ENCODE results near the gene DNLZ. TPM values are rescaled to one million over a fixed set of nuclear protein-coding genes. Genes with fewer than 3 reads are reported as not detected.
"Not testable (repeated sequence)": the region's sequence is repeated elsewhere in the genome, so short reads cannot be mapped to it uniquely, and the experiment has no call there.

DNLZ gene
- total and polyA plus RNA-seq, 2 donors (not counting 1 experiment from before 2014, with no cell fraction given) = 23.0 to 42.0 TPM

DNA sequence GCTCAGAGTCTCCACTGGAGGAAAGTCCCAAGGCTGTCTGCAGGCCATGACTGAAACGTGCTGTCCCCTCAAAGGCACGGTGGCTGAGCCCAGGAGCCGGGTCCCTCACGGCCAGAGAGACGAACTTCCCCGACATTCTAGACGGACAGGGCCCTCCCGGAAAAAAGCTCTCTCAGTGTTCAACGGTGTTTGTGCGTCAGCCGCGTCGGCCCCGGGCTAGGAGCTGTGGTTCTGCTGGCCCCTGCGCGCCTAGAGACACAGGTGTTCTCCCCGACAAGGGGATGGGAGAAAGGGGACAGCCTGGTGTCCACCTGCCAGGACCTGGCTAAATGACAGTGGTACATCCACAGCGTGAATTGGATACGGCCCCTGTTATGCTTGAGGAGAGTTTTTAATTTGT is 42.0 kb downstream of the DNLZ start:
- no peak overlapping the region for H2AFZ ChIP-seq (ENCODE audit: insufficient read depth, low read depth, low read length, poor library complexity, severe bottlenecking)
- H3K27me3 ChIP-seq (replicated peaks in 1 of 4; ENCODE audit: control extremely low read depth in 1 of 4, control insufficient read depth in 3 of 4, insufficient read depth in 4 of 4, low read length in 3 of 4) = peaks cover 0 to 19% (median 5%) of the 10 kb centered on the region in 4 experiments
- peaks cover 0 to 3% (median 0%) of the 10 kb centered on the region in 3 donors for H3K9me3 ChIP-seq (ENCODE audit: control extremely low read depth in 1 of 3, control insufficient read depth in 2 of 3, insufficient read depth in 1 of 3, low read length in 2 of 3)
- 92% methylated on average over 17 of the region's 19 CpGs for WGBS (ENCODE audit: insufficient coverage)
- ATAC-seq (ENCODE audit: low read depth) (no peak), DNase-seq (no peak)
- H3K4me2 ChIP-seq (replicated peaks; ENCODE audit: low read depth, low read length, poor library complexity, severe bottlenecking) = no peak overlapping the region
- H3K9me3 Mint-ChIP-seq (ENCODE audit: insufficient read depth) = no peaks in the 10 kb centered on the region
- no peak overlapping the region for H3K9ac ChIP-seq (ENCODE audit: low read length)
- no peak overlapping the region for H3K4me3 ChIP-seq (ENCODE audit: control extremely low read depth in 1 of 5, extremely low read depth in 1 of 5, insufficient read depth in 1 of 5, low read depth in 2 of 5, low read length in 4 of 5)
- peaks cover 9% of the 10 kb centered on the region for H3K27me3 Mint-ChIP-seq
- no peaks in the 10 kb centered on the region for H3K36me3 ChIP-seq (replicated peaks in 1 of 2; ENCODE audit: control extremely low read depth in 1 of 2, control insufficient read depth in 1 of 2, extremely low read depth in 1 of 2, insufficient read depth in 2 of 2, low read length in 1 of 2)
- no peak for TF ChIP-seq EZH2 (IDR thresholded peaks at IDR 0.05; ENCODE audit: borderline replicate concordance, insufficient read depth, low read depth, low read length, poor library complexity, severe bottlenecking)
- TF ChIP-seq, protein P1, sequence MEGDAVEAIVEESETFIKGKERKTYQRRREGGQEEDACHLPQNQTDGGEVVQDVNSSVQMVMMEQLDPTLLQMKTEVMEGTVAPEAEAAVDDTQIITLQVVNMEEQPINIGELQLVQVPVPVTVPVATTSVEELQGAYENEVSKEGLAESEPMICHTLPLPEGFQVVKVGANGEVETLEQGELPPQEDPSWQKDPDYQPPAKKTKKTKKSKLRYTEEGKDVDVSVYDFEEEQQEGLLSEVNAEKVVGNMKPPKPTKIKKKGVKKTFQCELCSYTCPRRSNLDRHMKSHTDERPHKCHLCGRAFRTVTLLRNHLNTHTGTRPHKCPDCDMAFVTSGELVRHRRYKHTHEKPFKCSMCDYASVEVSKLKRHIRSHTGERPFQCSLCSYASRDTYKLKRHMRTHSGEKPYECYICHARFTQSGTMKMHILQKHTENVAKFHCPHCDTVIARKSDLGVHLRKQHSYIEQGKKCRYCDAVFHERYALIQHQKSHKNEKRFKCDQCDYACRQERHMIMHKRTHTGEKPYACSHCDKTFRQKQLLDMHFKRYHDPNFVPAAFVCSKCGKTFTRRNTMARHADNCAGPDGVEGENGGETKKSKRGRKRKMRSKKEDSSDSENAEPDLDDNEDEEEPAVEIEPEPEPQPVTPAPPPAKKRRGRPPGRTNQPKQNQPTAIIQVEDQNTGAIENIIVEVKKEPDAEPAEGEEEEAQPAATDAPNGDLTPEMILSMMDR (IDR thresholded peaks at IDR 0.05) = no peak
- peaks cover 15% of the 10 kb centered on the region for H3K4me1 Mint-ChIP-seq
- H4K20me1 ChIP-seq (ENCODE audit: control insufficient read depth, insufficient read depth, low read length, poor library complexity, severe bottlenecking) = no peaks in the 10 kb centered on the region
- no peak overlapping the region for H3K27ac ChIP-seq (ENCODE audit: low read length in 2 of 2)
- H3K27ac Mint-ChIP-seq = no peak overlapping the region
- POLR2A ChIA-PET = no interaction called here
- H3K4me1 ChIP-seq (ENCODE audit: control insufficient read depth in 2 of 2, insufficient read depth in 2 of 2, low read length in 2 of 2) = peaks cover 19 to 31% of the 10 kb centered on the region in 2 donors
- no peak overlapping the region for H3K4me3 Mint-ChIP-seq
- no peaks in the 10 kb centered on the region for H3K79me2 ChIP-seq (ENCODE audit: control insufficient read depth, insufficient read depth, low read length)
- CTCF ChIA-PET = no interaction called here
- intact Hi-C loops (cut with micrococcal nuclease) = no loop called here

DNA sequence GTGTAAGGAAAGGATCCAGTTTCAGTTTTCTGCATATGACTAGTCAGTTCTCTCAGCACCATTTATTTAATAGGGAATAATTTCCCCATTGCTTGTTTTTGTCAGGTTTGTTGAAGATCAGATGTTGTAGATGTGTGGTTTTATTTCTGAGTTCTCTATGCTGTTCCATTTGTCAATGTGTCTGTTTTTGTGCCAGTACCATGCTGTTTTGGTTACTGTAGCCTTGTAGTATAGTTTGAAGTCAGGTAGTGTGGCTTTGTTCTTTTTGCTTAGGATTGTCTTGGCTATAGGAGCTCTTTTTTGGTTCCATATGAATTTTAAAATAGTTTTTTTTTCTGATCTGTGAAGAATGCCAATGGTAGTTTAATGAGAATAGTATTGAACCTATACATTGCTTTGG is 42.6 kb downstream of the DNLZ start:
- H2AFZ ChIP-seq (ENCODE audit: insufficient read depth, low read depth, low read length, poor library complexity, severe bottlenecking); POLR2A ChIA-PET; H3K79me2 ChIP-seq (ENCODE audit: control insufficient read depth, insufficient read depth, low read length); H3K4me2 ChIP-seq (replicated peaks; ENCODE audit: low read depth, low read length, poor library complexity, severe bottlenecking); H3K4me3 Mint-ChIP-seq; H3K27ac Mint-ChIP-seq; intact Hi-C loops (cut with micrococcal nuclease); ATAC-seq (ENCODE audit: low read depth); H3K36me3 ChIP-seq (replicated peaks in 1 of 2; ENCODE audit: control extremely low read depth in 1 of 2, control insufficient read depth in 1 of 2, extremely low read depth in 1 of 2, insufficient read depth in 2 of 2, low read length in 1 of 2); H3K27ac ChIP-seq (ENCODE audit: low read length in 2 of 2); H3K9ac ChIP-seq (ENCODE audit: low read length); DNase-seq; H3K9me3 Mint-ChIP-seq (ENCODE audit: insufficient read depth); H3K4me3 ChIP-seq (ENCODE audit: control extremely low read depth in 1 of 5, extremely low read depth in 1 of 5, insufficient read depth in 1 of 5, low read depth in 2 of 5, low read length in 4 of 5); CTCF ChIA-PET; H3K9me3 ChIP-seq (ENCODE audit: control extremely low read depth in 1 of 3, control insufficient read depth in 2 of 3, insufficient read depth in 1 of 3, low read length in 2 of 3); H4K20me1 ChIP-seq (ENCODE audit: control insufficient read depth, insufficient read depth, low read length, poor library complexity, severe bottlenecking): not testable (repeated sequence)
- Mint-ChIP-seq H3K4me1 (peaks cover 16% of the 10 kb centered on the region), H3K27me3 (peaks cover 15% of the 10 kb centered on the region)
- peaks cover 0 to 13% (median 2%) of the 10 kb centered on the region in 4 experiments for H3K27me3 ChIP-seq (replicated peaks in 1 of 4; ENCODE audit: control extremely low read depth in 1 of 4, control insufficient read depth in 3 of 4, insufficient read depth in 4 of 4, low read length in 3 of 4)
- peaks cover 14 to 26% of the 10 kb centered on the region in 2 donors for H3K4me1 ChIP-seq (ENCODE audit: control insufficient read depth in 2 of 2, insufficient read depth in 2 of 2, low read length in 2 of 2)

DNA sequence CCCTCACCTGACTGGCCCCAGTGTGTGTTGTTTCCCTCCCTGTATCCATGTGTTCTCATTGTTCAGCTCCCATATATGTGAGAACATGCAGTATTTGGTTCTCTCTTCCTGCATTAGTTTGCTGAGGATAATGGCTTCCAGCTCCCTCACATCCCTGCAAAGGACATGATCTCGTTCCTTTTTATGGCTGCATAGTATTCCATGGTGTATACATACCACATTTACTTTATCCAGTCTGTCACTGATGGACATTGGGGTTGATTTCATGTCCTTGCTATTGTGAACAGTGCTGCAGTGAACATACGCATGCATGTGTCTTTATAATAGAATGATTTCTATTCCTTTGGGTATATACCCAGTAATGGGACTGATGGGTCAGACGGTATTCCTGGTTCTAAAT is 43.6 kb downstream of the DNLZ start:
- not testable (repeated sequence) for H2AFZ ChIP-seq (ENCODE audit: insufficient read depth, low read depth, low read length, poor library complexity, severe bottlenecking); H4K20me1 ChIP-seq (ENCODE audit: control insufficient read depth, insufficient read depth, low read length, poor library complexity, severe bottlenecking); H3K27ac Mint-ChIP-seq

More for the DNA sequence above, 43.6 kb downstream of the DNLZ start:
- H3K36me3 ChIP-seq (replicated peaks in 1 of 2; ENCODE audit: control extremely low read depth in 1 of 2, control insufficient read depth in 1 of 2, extremely low read depth in 1 of 2, insufficient read depth in 2 of 2, low read length in 1 of 2); intact Hi-C loops (cut with micrococcal nuclease); H3K27me3 ChIP-seq (replicated peaks in 1 of 4; ENCODE audit: control extremely low read depth in 1 of 4, control insufficient read depth in 3 of 4, insufficient read depth in 4 of 4, low read length in 3 of 4); CTCF ChIA-PET; POLR2A ChIA-PET; ATAC-seq (ENCODE audit: low read depth); H3K79me2 ChIP-seq (ENCODE audit: control insufficient read depth, insufficient read depth, low read length); H3K9me3 Mint-ChIP-seq (ENCODE audit: insufficient read depth); H3K9ac ChIP-seq (ENCODE audit: low read length); H3K4me3 ChIP-seq (ENCODE audit: control extremely low read depth in 1 of 5, extremely low read depth in 1 of 5, insufficient read depth in 1 of 5, low read depth in 2 of 5, low read length in 4 of 5); DNase-seq; H3K4me3 Mint-ChIP-seq; H3K27ac ChIP-seq (ENCODE audit: low read length in 2 of 2); H3K4me2 ChIP-seq (replicated peaks; ENCODE audit: low read depth, low read length, poor library complexity, severe bottlenecking): not testable (repeated sequence)
- Histone ChIP-seq H3K9me3 (ENCODE audit: control extremely low read depth in 1 of 3, control insufficient read depth in 2 of 3, insufficient read depth in 1 of 3, low read length in 2 of 3) (peaks cover 0 to 17% (median 7%) of the 10 kb centered on the region in 3 donors), H3K4me1 (ENCODE audit: control insufficient read depth in 2 of 2, insufficient read depth in 2 of 2, low read length in 2 of 2) (peaks cover 14 to 26% of the 10 kb centered on the region in 2 donors)
- H3K4me1 Mint-ChIP-seq = peaks cover 16% of the 10 kb centered on the region
- no CpG with 5 or more reads among the region's 3 CpGs for WGBS (ENCODE audit: insufficient coverage)
- H3K27me3 Mint-ChIP-seq = peaks cover 16% of the 10 kb centered on the region
